ENCODE data around the gene DLGAP1.

The DLGAP1 gene

GRCh38 chr18:3851159-3851558, 603.9 kb downstream of the DLGAP1 start:
- no peak overlapping the region for H3K9ac ChIP-seq (ENCODE audit: low read length in 2 of 2)
- H3K4me3 ChIP-seq (ENCODE audit: low read length in 2 of 2): no peak overlapping the region

GRCh38 chr18:3848316-3848715, 606.8 kb downstream of the DLGAP1 start:
- H3K4me1 ChIP-seq (ENCODE audit: control insufficient read depth, insufficient read depth, low read length): no peaks in the 10 kb centered on the region
- H3K9ac ChIP-seq (ENCODE audit: low read length in 2 of 2): no peak overlapping the region
- no peaks in the 10 kb centered on the region for H3K27me3 ChIP-seq (ENCODE audit: control insufficient read depth in 1 of 2, insufficient read depth in 2 of 2, low read length in 2 of 2)
- no peak overlapping the region for H3K4me3 ChIP-seq (ENCODE audit: low read length in 2 of 2)
- H3K9me3 ChIP-seq (ENCODE audit: control insufficient read depth in 2 of 2, low read length in 2 of 2): no peaks in the 10 kb centered on the region
- no peak overlapping the region for H3K27ac ChIP-seq (ENCODE audit: low read length)
- no peaks in the 10 kb centered on the region for H3K36me3 ChIP-seq (ENCODE audit: control insufficient read depth in 2 of 2, insufficient read depth in 2 of 2, low read length in 2 of 2)

More at GRCh38 chr18:3851159-3851558, 603.9 kb downstream of the DLGAP1 start:
- H3K27ac ChIP-seq (ENCODE audit: low read length): no peak overlapping the region
- no peaks in the 10 kb centered on the region for H3K9me3 ChIP-seq (ENCODE audit: control insufficient read depth in 2 of 2, low read length in 2 of 2)
- H3K27me3 ChIP-seq (ENCODE audit: control insufficient read depth in 1 of 2, insufficient read depth in 2 of 2, low read length in 2 of 2): no peaks in the 10 kb centered on the region
- no peaks in the 10 kb centered on the region for H3K36me3 ChIP-seq (ENCODE audit: control insufficient read depth in 2 of 2, insufficient read depth in 2 of 2, low read length in 2 of 2)
- H3K4me1 ChIP-seq (ENCODE audit: control insufficient read depth, insufficient read depth, low read length): no peaks in the 10 kb centered on the region

GRCh38 chr18:3845161-3845560, 609.9 kb downstream of the DLGAP1 start:
- no peaks in the 10 kb centered on the region for H3K27me3 ChIP-seq (ENCODE audit: control insufficient read depth in 1 of 2, insufficient read depth in 2 of 2, low read length in 2 of 2)
- H3K4me1 ChIP-seq (ENCODE audit: control insufficient read depth, insufficient read depth, low read length): no peaks in the 10 kb centered on the region
- H3K4me3 ChIP-seq (ENCODE audit: low read length in 2 of 2): no peak overlapping the region
- no peaks in the 10 kb centered on the region for H3K9me3 ChIP-seq (ENCODE audit: control insufficient read depth in 2 of 2, low read length in 2 of 2)
- no peak overlapping the region for H3K9ac ChIP-seq (ENCODE audit: low read length in 2 of 2)
- H3K27ac ChIP-seq (ENCODE audit: low read length): no peak overlapping the region
- no peaks in the 10 kb centered on the region for H3K36me3 ChIP-seq (ENCODE audit: control insufficient read depth in 2 of 2, insufficient read depth in 2 of 2, low read length in 2 of 2)

- no peaks in the 10 kb centered on the region for H3K4me1 ChIP-seq (ENCODE audit: control insufficient read depth, insufficient read depth, low read length)
- no peaks in the 10 kb centered on the region for H3K9me3 ChIP-seq (ENCODE audit: control insufficient read depth in 2 of 2, low read length in 2 of 2)
- H3K4me3 ChIP-seq (ENCODE audit: low read length in 2 of 2): no peak overlapping the region
- H3K36me3 ChIP-seq (ENCODE audit: control insufficient read depth in 2 of 2, insufficient read depth in 2 of 2, low read length in 2 of 2): no peaks in the 10 kb centered on the region
- H3K27me3 ChIP-seq (ENCODE audit: control insufficient read depth in 1 of 2, insufficient read depth in 2 of 2, low read length in 2 of 2): no peaks in the 10 kb centered on the region
- H3K27ac ChIP-seq (ENCODE audit: low read length): no peak overlapping the region
- H3K9ac ChIP-seq (ENCODE audit: low read length in 2 of 2): no peak overlapping the region
These were observed 612.3 kb downstream of the DLGAP1 start for GRCh38 chr18:3842844-3843243.

GRCh38 chr18:3840766-3841165, 614.3 kb downstream of the DLGAP1 start:
- Histone ChIP-seq H3K4me1 (ENCODE audit: control insufficient read depth, insufficient read depth, low read length) (no peaks in the 10 kb centered on the region), H3K9me3 (ENCODE audit: control insufficient read depth in 2 of 2, low read length in 2 of 2) (no peaks in the 10 kb centered on the region), H3K27ac (ENCODE audit: low read length) (no peak overlapping the region), H3K9ac (ENCODE audit: low read length in 2 of 2) (no peak overlapping the region), H3K36me3 (ENCODE audit: control insufficient read depth in 2 of 2, insufficient read depth in 2 of 2, low read length in 2 of 2) (no peaks in the 10 kb centered on the region), H3K27me3 (ENCODE audit: control insufficient read depth in 1 of 2, insufficient read depth in 2 of 2, low read length in 2 of 2) (no peaks in the 10 kb centered on the region), H3K4me3 (ENCODE audit: low read length in 2 of 2) (no peak overlapping the region)

- Histone ChIP-seq H3K9me3 (ENCODE audit: control insufficient read depth in 2 of 2, low read length in 2 of 2) (no peaks in the 10 kb centered on the region), H3K36me3 (ENCODE audit: control insufficient read depth in 2 of 2, insufficient read depth in 2 of 2, low read length in 2 of 2) (no peaks in the 10 kb centered on the region), H3K27ac (ENCODE audit: low read length) (no peak overlapping the region), H3K4me1 (ENCODE audit: control insufficient read depth, insufficient read depth, low read length) (no peaks in the 10 kb centered on the region), H3K27me3 (ENCODE audit: control insufficient read depth in 1 of 2, insufficient read depth in 2 of 2, low read length in 2 of 2) (no peaks in the 10 kb centered on the region), H3K9ac (ENCODE audit: low read length in 2 of 2) (no peak overlapping the region), H3K4me3 (ENCODE audit: low read length in 2 of 2) (no peak overlapping the region)
These were observed 615.5 kb downstream of the DLGAP1 start for GRCh38 chr18:3839581-3839981.

- no peaks in the 10 kb centered on the region for H3K36me3 ChIP-seq (ENCODE audit: control insufficient read depth in 2 of 2, insufficient read depth in 2 of 2, low read length in 2 of 2)
- no peaks in the 10 kb centered on the region for H3K27me3 ChIP-seq (ENCODE audit: control insufficient read depth in 1 of 2, insufficient read depth in 2 of 2, low read length in 2 of 2)
- no peak overlapping the region for H3K4me3 ChIP-seq (ENCODE audit: low read length in 2 of 2)
- no peak overlapping the region for H3K27ac ChIP-seq (ENCODE audit: low read length)
- no peak overlapping the region for H3K9ac ChIP-seq (ENCODE audit: low read length in 2 of 2)
- no peaks in the 10 kb centered on the region for H3K4me1 ChIP-seq (ENCODE audit: control insufficient read depth, insufficient read depth, low read length)
- no peaks in the 10 kb centered on the region for H3K9me3 ChIP-seq (ENCODE audit: control insufficient read depth in 2 of 2, low read length in 2 of 2)
These were observed 618.4 kb downstream of the DLGAP1 start for GRCh38 chr18:3836483-3837335.

GRCh38 chr18:3832025-3832638, 623.0 kb downstream of the DLGAP1 start:
- no peak overlapping the region for H3K27ac ChIP-seq (ENCODE audit: low read length)
- no peak overlapping the region for H3K4me3 ChIP-seq (ENCODE audit: low read length in 2 of 2)
- H3K27me3 ChIP-seq (ENCODE audit: control insufficient read depth in 1 of 2, insufficient read depth in 2 of 2, low read length in 2 of 2): no peaks in the 10 kb centered on the region
- no peak overlapping the region for H3K9ac ChIP-seq (ENCODE audit: low read length in 2 of 2)
- H3K4me1 ChIP-seq (ENCODE audit: control insufficient read depth, insufficient read depth, low read length): no peaks in the 10 kb centered on the region
- H3K36me3 ChIP-seq (ENCODE audit: control insufficient read depth in 2 of 2, insufficient read depth in 2 of 2, low read length in 2 of 2): no peaks in the 10 kb centered on the region
- no peaks in the 10 kb centered on the region for H3K9me3 ChIP-seq (ENCODE audit: control insufficient read depth in 2 of 2, low read length in 2 of 2)

GRCh38 chr18:3830604-3831003, 624.5 kb downstream of the DLGAP1 start:
- no peaks in the 10 kb centered on the region for H3K27me3 ChIP-seq (ENCODE audit: control insufficient read depth in 1 of 2, insufficient read depth in 2 of 2, low read length in 2 of 2)
- no peaks in the 10 kb centered on the region for H3K9me3 ChIP-seq (ENCODE audit: control insufficient read depth in 2 of 2, low read length in 2 of 2)
- no peak overlapping the region for H3K4me3 ChIP-seq (ENCODE audit: low read length in 2 of 2)
- no peak overlapping the region for H3K27ac ChIP-seq (ENCODE audit: low read length)
- no peaks in the 10 kb centered on the region for H3K36me3 ChIP-seq (ENCODE audit: control insufficient read depth in 2 of 2, insufficient read depth in 2 of 2, low read length in 2 of 2)
- H3K9ac ChIP-seq (ENCODE audit: low read length in 2 of 2): no peak overlapping the region
- H3K4me1 ChIP-seq (ENCODE audit: control insufficient read depth, insufficient read depth, low read length): no peaks in the 10 kb centered on the region

- H3K4me1 ChIP-seq (ENCODE audit: control insufficient read depth, insufficient read depth, low read length): no peaks in the 10 kb centered on the region
- no peaks in the 10 kb centered on the region for H3K27me3 ChIP-seq (ENCODE audit: control insufficient read depth in 1 of 2, insufficient read depth in 2 of 2, low read length in 2 of 2)
- H3K36me3 ChIP-seq (ENCODE audit: control insufficient read depth in 2 of 2, insufficient read depth in 2 of 2, low read length in 2 of 2): no peaks in the 10 kb centered on the region
- no peaks in the 10 kb centered on the region for H3K9me3 ChIP-seq (ENCODE audit: control insufficient read depth in 2 of 2, low read length in 2 of 2)
- H3K4me3 ChIP-seq (ENCODE audit: low read length in 2 of 2): no peak overlapping the region
- H3K9ac ChIP-seq (ENCODE audit: low read length in 2 of 2): no peak overlapping the region
- H3K27ac ChIP-seq (ENCODE audit: low read length): no peak overlapping the region
These were observed 627.8 kb downstream of the DLGAP1 start for GRCh38 chr18:3827236-3827845.

- Histone ChIP-seq H3K36me3 (ENCODE audit: control insufficient read depth in 2 of 2, insufficient read depth in 2 of 2, low read length in 2 of 2) (no peaks in the 10 kb centered on the region), H3K27me3 (ENCODE audit: control insufficient read depth in 1 of 2, insufficient read depth in 2 of 2, low read length in 2 of 2) (no peaks in the 10 kb centered on the region), H3K4me1 (ENCODE audit: control insufficient read depth, insufficient read depth, low read length) (no peaks in the 10 kb centered on the region), H3K4me3 (ENCODE audit: low read length in 2 of 2) (no peak overlapping the region), H3K9me3 (ENCODE audit: control insufficient read depth in 2 of 2, low read length in 2 of 2) (no peaks in the 10 kb centered on the region), H3K27ac (ENCODE audit: low read length) (no peak overlapping the region), H3K9ac (ENCODE audit: low read length in 2 of 2) (no peak overlapping the region)
These were observed 629.1 kb downstream of the DLGAP1 start for GRCh38 chr18:3826021-3826420.

Measured in stomach smooth muscle (tissue), 2 donors.